Choroid plexus epithelial cell (primary cell): Measurements from ENCODE around the gene RAP1GAP.

ENCODE experiments used
- DNase-seq: peaks from one replicate; pipeline ENCODE4 v3.0.0-alpha.2; 2010; ENCODE audit warnings: low read depth
- H3K4me3 ChIP-seq: 2 replicates; pipeline ENCODE4 v1.5.1; 2011; ENCODE audit warnings: low read depth, mild to moderate bottlenecking, control low read depth, low read length, moderate library complexity
- TF ChIP-seq, protein P1 (sequence below): conservative IDR thresholded peaks from 2 replicates; pipeline ENCODE4 v1.5.1; 2011; ENCODE audit warnings: low read depth, mild to moderate bottlenecking, control low read depth, inconsistent platforms, low read length, moderate library complexity

RAP1GAP gene

DNA sequence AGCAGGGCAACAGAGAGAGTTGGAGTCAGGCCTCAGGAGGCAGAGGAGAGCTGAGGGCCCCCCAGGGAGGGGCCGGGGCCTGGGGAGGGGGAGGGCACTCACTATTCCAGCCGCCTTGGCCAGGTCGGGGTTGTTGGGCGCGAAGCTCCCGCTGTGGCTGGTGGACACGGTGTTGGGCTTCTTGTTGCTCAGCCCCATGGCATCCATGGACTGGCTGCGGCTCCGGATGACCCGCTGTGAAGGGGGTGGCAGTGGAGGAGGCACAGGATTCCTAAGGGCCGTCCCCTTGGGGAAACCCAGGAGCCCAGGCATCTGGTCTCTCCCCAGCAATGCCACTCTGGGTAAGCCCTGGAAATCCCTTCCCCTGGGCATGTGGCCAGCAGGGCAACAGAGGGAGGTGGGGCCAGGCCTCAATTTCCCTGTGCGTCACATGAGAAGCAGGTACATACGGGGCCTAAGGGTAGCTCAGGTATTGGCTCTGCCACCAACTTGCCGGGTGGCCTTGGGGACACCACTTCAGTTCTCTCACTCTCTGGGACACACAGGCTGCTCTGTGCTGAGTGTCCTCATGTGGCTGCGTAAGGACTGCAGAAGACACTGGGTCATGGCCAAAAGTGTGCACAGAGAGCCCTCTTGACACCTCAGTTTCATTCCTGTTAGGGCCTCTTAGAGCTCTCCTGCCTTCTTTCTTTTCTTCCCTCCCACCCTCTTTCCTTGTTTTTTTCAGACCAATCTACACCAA is 63.0 kb downstream of the RAP1GAP start:
- TF ChIP-seq, protein P1, sequence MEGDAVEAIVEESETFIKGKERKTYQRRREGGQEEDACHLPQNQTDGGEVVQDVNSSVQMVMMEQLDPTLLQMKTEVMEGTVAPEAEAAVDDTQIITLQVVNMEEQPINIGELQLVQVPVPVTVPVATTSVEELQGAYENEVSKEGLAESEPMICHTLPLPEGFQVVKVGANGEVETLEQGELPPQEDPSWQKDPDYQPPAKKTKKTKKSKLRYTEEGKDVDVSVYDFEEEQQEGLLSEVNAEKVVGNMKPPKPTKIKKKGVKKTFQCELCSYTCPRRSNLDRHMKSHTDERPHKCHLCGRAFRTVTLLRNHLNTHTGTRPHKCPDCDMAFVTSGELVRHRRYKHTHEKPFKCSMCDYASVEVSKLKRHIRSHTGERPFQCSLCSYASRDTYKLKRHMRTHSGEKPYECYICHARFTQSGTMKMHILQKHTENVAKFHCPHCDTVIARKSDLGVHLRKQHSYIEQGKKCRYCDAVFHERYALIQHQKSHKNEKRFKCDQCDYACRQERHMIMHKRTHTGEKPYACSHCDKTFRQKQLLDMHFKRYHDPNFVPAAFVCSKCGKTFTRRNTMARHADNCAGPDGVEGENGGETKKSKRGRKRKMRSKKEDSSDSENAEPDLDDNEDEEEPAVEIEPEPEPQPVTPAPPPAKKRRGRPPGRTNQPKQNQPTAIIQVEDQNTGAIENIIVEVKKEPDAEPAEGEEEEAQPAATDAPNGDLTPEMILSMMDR = no peak
- DNase-seq = no peak
- no peak overlapping the region for H3K4me3 ChIP-seq

DNA sequence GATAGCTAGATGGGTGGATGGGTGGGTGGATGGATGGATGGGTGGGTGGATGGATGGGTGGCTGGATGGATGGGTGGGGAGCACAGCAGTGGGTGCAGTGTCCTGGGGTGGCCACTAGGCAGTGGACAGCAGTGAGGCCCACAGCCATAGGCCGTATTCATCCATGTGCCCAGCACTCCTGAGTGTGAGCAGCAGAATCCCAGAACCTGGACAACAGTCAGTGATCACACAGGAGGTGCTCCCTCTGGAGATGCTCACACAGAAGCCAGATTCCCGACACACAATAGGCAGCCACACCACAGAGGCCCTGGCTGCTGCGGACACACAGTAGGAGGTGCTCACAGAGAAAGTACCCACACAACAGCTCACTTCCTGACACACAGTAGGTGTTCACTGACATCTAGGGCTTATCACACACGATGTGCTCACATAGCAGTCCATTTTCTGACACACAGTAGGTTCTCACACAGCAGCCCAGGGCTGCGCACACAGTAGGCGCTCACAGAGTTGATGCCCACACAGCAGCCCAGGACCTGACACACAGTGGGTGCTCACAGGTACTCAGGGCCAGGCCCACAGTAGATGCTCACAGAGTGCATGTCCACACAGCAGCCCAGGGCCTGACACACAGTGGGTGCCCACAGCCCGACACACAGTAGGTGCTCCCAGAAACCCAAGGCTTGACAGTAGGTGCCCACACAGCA is 64.0 kb downstream of the RAP1GAP start:
- TF ChIP-seq, protein P1 = no peak
- no peak overlapping the region for H3K4me3 ChIP-seq
- no peak for DNase-seq

DNA sequence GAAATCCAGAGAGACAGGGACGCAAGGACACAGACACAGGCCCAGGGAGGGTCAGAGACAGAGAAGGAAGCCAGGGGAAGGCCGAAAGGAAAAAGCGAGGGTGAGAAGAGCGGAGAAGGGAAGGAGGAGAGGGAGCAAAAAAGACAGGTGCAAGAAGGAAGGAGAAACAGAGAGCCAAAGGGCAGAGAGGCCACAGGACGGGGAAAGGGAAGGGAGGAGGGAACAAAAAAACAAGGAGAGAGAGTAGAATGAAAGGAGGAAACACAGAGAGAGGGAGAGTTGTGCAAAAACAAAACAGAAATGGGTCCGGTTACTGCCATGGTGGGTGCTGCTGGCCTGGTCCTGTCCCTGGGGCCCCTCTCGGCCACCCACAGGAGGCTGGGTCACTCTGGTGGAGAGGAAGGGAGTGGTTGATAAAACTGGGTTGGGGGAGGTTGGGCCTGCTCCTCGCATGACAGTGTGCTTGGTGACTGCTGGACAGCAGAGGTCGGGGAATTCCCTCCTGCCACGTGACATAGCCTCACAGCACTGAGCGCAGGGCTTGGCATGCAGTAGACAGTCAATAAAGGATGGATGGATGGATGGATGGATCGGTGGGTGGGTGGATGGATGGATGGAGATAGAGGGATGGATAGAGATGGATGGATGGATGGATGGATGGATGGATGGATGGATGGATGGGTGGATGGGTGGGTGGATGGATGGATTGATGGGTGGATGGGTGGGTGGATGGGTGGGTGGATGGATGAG is 64.8 kb downstream of the RAP1GAP start:
- DNase-seq = no peak
- TF ChIP-seq, protein P1 = no peak
- no peak overlapping the region for H3K4me3 ChIP-seq

DNA sequence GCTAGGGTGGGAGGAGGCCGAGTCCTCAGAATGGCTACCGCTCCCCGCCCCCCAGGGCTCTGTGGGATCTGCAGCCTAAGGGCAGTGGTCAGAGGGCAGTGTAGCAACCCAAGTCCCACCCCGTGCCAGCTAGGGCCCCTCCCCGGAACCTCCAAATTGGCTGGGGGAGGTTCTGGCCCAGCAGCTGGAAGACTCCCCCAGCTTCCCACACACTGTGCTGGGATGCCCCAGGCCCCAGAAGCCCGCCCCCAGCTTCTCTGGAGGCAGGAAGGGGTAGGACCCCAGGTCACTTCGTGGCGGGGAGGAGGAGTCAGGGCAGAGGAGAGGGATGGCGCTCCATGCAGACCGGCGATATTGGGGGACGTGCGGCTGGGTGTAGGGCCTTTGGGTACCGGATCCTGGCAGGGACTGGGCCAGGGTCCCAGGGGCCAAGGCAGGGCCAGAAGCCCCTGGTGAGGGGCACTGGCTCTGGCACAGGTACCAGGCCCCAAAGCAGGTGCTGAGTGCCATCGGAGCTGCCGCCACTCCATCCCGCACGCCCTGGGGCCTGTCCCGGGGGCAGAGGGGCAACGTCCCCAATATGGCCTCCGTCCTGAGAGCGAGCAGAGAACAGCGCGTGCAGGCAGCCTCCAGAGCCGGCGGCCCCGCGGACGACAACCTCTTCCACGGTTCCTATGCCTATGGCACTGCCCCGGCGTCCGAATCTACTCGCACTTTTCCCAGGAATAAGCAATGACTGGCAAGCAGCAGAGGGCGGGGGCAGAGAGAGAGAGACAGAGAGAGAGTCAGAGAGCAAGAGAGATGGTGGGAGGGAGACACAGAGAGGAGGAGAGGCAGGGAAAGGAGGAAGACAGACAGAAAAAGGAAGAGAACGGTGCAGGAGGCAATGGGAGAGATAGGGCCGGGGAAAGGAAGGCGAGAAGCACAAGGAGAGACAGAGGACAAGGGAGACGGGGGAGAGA is 65.7 kb downstream of the RAP1GAP start:
- H3K4me3 ChIP-seq = no peak overlapping the region
- DNase-seq = no peak
- TF ChIP-seq, protein P1 = no peak

DNA sequence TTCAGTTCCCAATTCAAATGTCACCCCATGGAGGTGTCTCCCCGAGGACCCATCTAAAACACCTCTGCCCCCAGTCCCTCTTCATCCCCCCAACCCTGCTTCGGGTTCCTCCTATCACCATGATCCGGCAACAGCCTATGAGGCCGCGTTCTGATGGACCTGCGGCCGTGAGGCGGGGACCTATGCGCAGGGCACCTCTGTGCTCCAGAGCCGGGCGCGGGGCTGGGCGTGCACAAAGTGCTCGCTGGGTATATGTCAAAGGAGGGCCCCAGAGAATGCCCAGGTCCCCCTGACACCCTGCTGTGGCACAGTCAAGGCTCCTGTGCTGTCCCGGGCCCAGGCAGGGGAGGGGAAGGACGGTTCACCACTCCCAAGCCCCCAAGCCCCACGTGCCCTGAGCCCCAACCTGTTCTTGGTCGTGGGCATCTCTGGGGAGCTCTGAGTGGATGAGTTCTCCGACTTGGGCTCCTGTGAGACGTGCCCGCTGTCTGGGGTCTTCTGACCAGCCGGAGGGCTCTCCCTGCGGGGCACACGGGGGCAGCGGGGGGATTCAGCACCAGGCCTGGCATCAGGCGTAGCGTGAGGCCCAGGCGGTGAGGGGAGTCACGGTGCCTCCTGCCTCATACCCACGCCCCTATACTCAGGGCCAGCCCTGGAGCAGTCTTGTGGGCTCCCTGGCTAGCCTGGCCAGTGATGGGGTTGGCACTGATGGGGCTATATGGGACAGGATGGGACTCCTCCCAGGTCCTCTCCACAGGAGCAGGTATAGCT is 67.7 kb downstream of the RAP1GAP start:
- DNase-seq = no peak
- no peak overlapping the region for H3K4me3 ChIP-seq
- TF ChIP-seq, protein P1 = no peak

DNA sequence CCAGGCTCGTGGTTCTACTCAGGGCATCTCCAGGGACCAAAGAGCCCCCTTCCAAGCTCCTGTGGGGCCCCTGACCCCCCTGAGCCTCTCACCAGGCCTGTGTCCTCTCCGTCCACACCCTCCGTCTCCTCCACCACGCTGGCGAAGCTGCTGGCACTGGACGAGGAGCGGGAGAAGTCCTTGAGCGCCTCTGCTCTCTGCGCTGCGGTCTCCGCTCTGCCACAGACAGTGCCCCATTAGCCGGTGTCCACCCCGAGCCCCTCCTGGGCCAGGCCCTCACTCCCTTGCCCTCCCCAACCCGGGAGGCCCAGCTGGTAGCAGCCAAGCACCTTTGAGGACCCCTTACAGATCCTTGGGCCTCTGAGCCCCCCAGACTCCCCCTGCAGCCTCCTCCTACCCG is 69.8 kb downstream of the RAP1GAP start:
- no peak overlapping the region for H3K4me3 ChIP-seq
- TF ChIP-seq, protein P1 = no peak
- no peak for DNase-seq
